CD4-positive, alpha-beta T cell (primary cell): ENCODE measurements around the gene FCN1. TPM values are rescaled to one million over a fixed set of nuclear protein-coding genes. Genes with fewer than 3 reads are reported as not detected.
A peak's percentile ranks its signal among the peaks of the same experiment; 100 is the strongest.

Experiments
- ATAC-seq: fragments of 200-7000 bp; cut with Tn5 transposase; one replicate; pipeline ENCODE4 v1.10.0; 2022; ENCODE audit warnings: mild to moderate bottlenecking; ENCODE audit not compliant: poor library complexity
- CTCF ChIA-PET: fragments of 350-600 bp; sonication (Branson Sonifier 250); formaldehyde crosslinking; loops from one replicate; lab custom pipeline; 2021; ENCODE audit warnings: antibody characterized with exemption, inconsistent platforms; lab: Charles Lee
- POLR2A ChIA-PET: fragments of 350-600 bp; sonication (Branson Sonifier 250); formaldehyde crosslinking; loops from one replicate; lab custom pipeline; 2021; ENCODE audit warnings: antibody characterized with exemption, inconsistent platforms; lab: Charles Lee
- DNase-seq, 14 experiments: peaks; one replicate each; pipeline ENCODE4 v3.0.0-alpha.2; 2013 to 2020; ENCODE audit warnings: mixed read lengths in 2 of 14
- H3K27ac ChIP-seq, 2 donors: one replicate each; pipeline versions ENCODE4 v1.5.1 to v1.7.0; 2013; ENCODE audit warnings: low read length in 2 of 2, low read depth in 1 of 2, mild to moderate bottlenecking in 1 of 2
- H3K27me3 ChIP-seq, 2 experiments: 1 replicate in 1 of 2; 2 replicates in 1 of 2; pipeline versions ENCODE4 v1.6.1 to v1.7.0; 2013; ENCODE audit warnings: low read length in 2 of 2, control low read depth in 1 of 2, mild to moderate bottlenecking in 1 of 2, moderate library complexity in 1 of 2; ENCODE audit not compliant: insufficient read depth in 2 of 2, control insufficient read depth in 1 of 2
- H3K36me3 ChIP-seq: one replicate; pipeline ENCODE4 v1.6.1; 2013; ENCODE audit warnings: low read length, control low read depth; ENCODE audit not compliant: insufficient read depth
- H3K4me1 ChIP-seq: one replicate; pipeline ENCODE4 v1.6.1; 2013; ENCODE audit warnings: low read length, control low read depth; ENCODE audit not compliant: insufficient read depth
- H3K4me3 ChIP-seq: one replicate; pipeline ENCODE4 v1.5.1; 2013; ENCODE audit warnings: mild to moderate bottlenecking, low read length, moderate library complexity
- H3K9me3 ChIP-seq, 2 experiments: 1 replicate in 1 of 2; 2 replicates in 1 of 2; pipeline versions ENCODE4 v1.6.1 to v1.7.0; 2013; ENCODE audit warnings: low read length in 2 of 2, mild to moderate bottlenecking in 2 of 2, control low read depth in 1 of 2, moderate library complexity in 1 of 2; ENCODE audit not compliant: control insufficient read depth in 1 of 2, insufficient read depth in 1 of 2
- H3K27ac Mint-ChIP-seq: one replicate; pipeline ENCODE4 v1.8.0; 2020; ENCODE audit warnings: mixed read lengths
- H3K27me3 Mint-ChIP-seq: one replicate; pipeline ENCODE4 v1.8.0; 2021; ENCODE audit warnings: mixed read lengths
- H3K36me3 Mint-ChIP-seq: one replicate; pipeline ENCODE4 v1.8.0; 2021; ENCODE audit warnings: low read depth, mixed read lengths
- H3K4me1 Mint-ChIP-seq: one replicate; pipeline ENCODE4 v1.8.0; 2021; ENCODE audit warnings: low read depth, mixed read lengths
- H3K4me3 Mint-ChIP-seq: one replicate; pipeline ENCODE4 v1.8.0; 2020; ENCODE audit warnings: mild to moderate bottlenecking, mixed read lengths
- H3K9me3 Mint-ChIP-seq: one replicate; pipeline ENCODE4 v1.8.0; 2020; ENCODE audit warnings: mixed read lengths
- CTCF ChIP-seq: fragments of 200-600 bp; IDR thresholded peaks from one replicate; pipeline ENCODE4 v1.8.0; 2022; ENCODE audit warnings: antibody characterized with exemption, mild to moderate bottlenecking
- intact Hi-C, 2 experiments: fragments of 100-400 bp; cut with DNase I in 1 of 2; cut with micrococcal nuclease in 1 of 2; formaldehyde crosslinking; loops; one replicate each; pipeline versions ENCODE4 v1.15.1 to v1.9.0; 2023 to 2025; cut with DNase I, micrococcal nuclease
- polyA plus RNA-seq, 2 donors: library from polyadenylated mRNA; unstranded; fragments of 120-200 nt; gene quantifications; one replicate each; pipeline ENCODE4 v1.2.1, GENCODE V29; 2013
- total RNA-seq, 174 experiments: library from RNA in 2 of 174; stranded (reverse) in 2 of 174; gene quantifications; one replicate each; pipeline ENCODE4 v1.2.3 and lab custom pipeline; 2021 to 2026

Gene FCN1
- total RNA-seq (10 to 100 TPM in 1 of 2 experiments, 1 to 10 TPM in 1; 9.9 to 10.5 TPM), total RNA-seq (lab: John Stamatoyannopoulos, UW) (0 to 78.0 (median 0.58) reads per million in 172 experiments)
- 215 TPM for polyA plus RNA-seq (2013, experiment 1 of 2)
- 150 TPM for polyA plus RNA-seq (2013, experiment 2 of 2)

DNA sequence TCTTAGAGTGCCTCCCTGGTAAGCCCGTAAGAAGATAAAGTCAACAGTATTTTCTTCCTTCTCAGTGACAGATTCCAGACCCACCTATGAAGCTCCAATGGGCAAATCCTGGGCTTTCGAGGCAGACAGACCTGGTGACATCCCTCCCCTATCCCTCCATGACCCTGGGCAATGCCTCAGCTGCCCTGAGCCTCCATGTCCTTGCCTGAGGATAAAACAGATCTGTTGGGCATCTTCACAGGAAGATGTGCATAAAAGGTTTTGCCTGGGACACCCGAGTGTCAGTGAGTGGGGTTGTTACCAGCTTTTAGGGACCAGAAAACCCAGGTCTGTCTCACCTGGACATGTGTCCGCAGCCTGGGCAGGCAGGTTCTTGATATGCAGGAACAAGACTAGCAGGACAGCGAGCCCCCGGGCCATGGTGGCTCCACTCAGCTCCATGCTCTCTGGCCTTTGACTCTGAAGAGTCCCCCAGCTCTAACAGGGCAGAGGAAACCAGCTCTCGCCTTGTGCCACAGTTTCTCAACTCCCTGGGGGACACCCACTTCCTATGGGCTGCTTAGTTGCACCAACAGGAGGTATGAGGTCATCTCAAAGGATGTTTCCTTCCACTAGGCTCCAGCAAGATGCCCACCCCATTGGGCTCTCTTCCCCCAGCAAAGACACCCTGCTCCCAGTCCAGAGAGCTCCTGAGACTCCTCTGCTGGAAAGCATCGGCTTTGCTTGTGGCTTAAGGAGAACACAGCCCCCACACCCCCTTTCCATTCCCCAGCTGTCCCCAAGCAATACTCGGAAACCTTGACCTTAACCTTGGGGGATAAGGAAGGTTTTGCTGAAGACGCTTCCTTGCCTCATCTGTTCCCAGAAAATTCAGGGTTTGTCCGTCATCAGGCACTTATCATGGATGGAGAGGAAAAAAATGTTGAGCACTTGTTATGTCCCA is at the start of gene FCN1:
Gene FCN1 (minus strand): TSS at position 482 of the 943 bp plus-strand sequence. CDS start 41 bp downstream, at position 441.
- intact Hi-C loops, result no loop called here
- POLR2A ChIA-PET, result no interaction called here
- peak within 1 kb of the TSS; percentile 37 for H3K4me3 ChIP-seq
- DNase-seq, result peak in 2 of 14 experiments; percentile 15 to 22
- no peak for TF ChIP-seq CTCF
- H3K4me1 Mint-ChIP-seq, result no peaks in the 10 kb centered on the region
- H3K9me3 ChIP-seq, result peaks cover 6 to 18% of the 10 kb centered on the region in 2 experiments
- ATAC-seq, result no peak
- peaks cover 3% of the 10 kb centered on the region for H3K9me3 Mint-ChIP-seq
- no peaks in the 10 kb centered on the region for H3K36me3 ChIP-seq
- peaks cover 10% of the 10 kb centered on the region for H3K27me3 Mint-ChIP-seq
- no peaks in the 10 kb centered on the region for H3K36me3 Mint-ChIP-seq
- no peaks in the 10 kb centered on the region for H3K27me3 ChIP-seq
- H3K27ac ChIP-seq, result no peak within 1 kb of the TSS
- no peak within 1 kb of the TSS for H3K4me3 Mint-ChIP-seq
- peaks cover 2% of the 10 kb centered on the region for H3K4me1 ChIP-seq
- no peak within 1 kb of the TSS for H3K27ac Mint-ChIP-seq
- CTCF ChIA-PET, result interaction anchor here (0.5 kb wide), 1 partner anchor 196 kb away, joined by 3 read pairs; no protein-coding TSS in a partner anchor

- peaks cover 0 to 9% of the 10 kb centered on the region in 2 experiments for H3K9me3 ChIP-seq
- no peaks in the 10 kb centered on the region for H3K36me3 Mint-ChIP-seq
- no peaks in the 10 kb centered on the region for H3K27me3 ChIP-seq
- no peak for ATAC-seq
- ChIA-PET CTCF (no interaction called here), POLR2A (no interaction called here)
- DNase-seq, result peak in 1 of 14 experiments; percentile 26
- no peak overlapping the region for H3K4me3 Mint-ChIP-seq
- intact Hi-C loops, result no loop called here
- no peak overlapping the region for H3K27ac Mint-ChIP-seq
- peaks cover 13% of the 10 kb centered on the region for H3K27me3 Mint-ChIP-seq
- TF ChIP-seq CTCF, result no peak
- no peaks in the 10 kb centered on the region for H3K9me3 Mint-ChIP-seq
- no peaks in the 10 kb centered on the region for H3K36me3 ChIP-seq
- no peaks in the 10 kb centered on the region for H3K4me1 Mint-ChIP-seq
- H3K4me1 ChIP-seq, result no peaks in the 10 kb centered on the region
- no peak overlapping the region for H3K4me3 ChIP-seq
- no peak overlapping the region for H3K27ac ChIP-seq
Observed at GRCh38 chr9:134966697-134967546, 49.2 kb upstream of the FCN1 start.

- Histone ChIP-seq H3K27me3 (no peaks in the 10 kb centered on the region), H3K27ac (no peak overlapping the region), H3K9me3 (peaks cover 0 to 9% of the 10 kb centered on the region in 2 experiments), H3K4me1 (no peaks in the 10 kb centered on the region), H3K4me3 (no peak overlapping the region), H3K36me3 (no peaks in the 10 kb centered on the region)
- ChIA-PET POLR2A (no interaction called here), CTCF (no interaction called here)
- Mint-ChIP-seq H3K4me1 (no peaks in the 10 kb centered on the region), H3K27ac (no peak overlapping the region), H3K4me3 (no peak overlapping the region), H3K27me3 (peaks cover 12% of the 10 kb centered on the region), H3K36me3 (no peaks in the 10 kb centered on the region), H3K9me3 (no peaks in the 10 kb centered on the region)
- peak in 1 of 14 experiments; percentile 15 for DNase-seq
- intact Hi-C loops, result no loop called here
- no peak for TF ChIP-seq CTCF
- ATAC-seq, result no peak
Observed at GRCh38 chr9:134966270-134966669, 48.6 kb upstream of the FCN1 start.
